ENCODE results near the gene TMEM266. TPM values are rescaled to one million over a fixed set of nuclear protein-coding genes. Genes with fewer than 3 reads are reported as not detected.

TMEM266 gene
- total and polyA plus RNA-seq, 2 of the 4 experiments (the other 2 are of a cell fraction): not detected

GRCh38 chr15:76234337-76234889, 174.6 kb downstream of the TMEM266 start:
- Histone ChIP-seq H3K27me3 (ENCODE audit: control insufficient read depth, insufficient read depth, low read length) (no peaks in the 10 kb centered on the region), H4K91ac (ENCODE audit: insufficient read depth, low read depth, low read length) (no peak overlapping the region), H2AK5ac (ENCODE audit: low read depth, low read length) (no peak overlapping the region), H3K79me1 (ENCODE audit: low read depth in 1 of 2, low read length in 2 of 2) (peaks cover 13 to 25% of the 10 kb centered on the region in 2 experiments; a peak in 3 of 4 replicates), H3K9ac (ENCODE audit: low read depth, low read length) (no peak overlapping the region), H2AFZ (replicated peaks; ENCODE audit: low read length, poor library complexity) (no peak overlapping the region), H3K36me3 (ENCODE audit: control insufficient read depth, insufficient read depth, low read length) (peaks cover 6% of the 10 kb centered on the region; the same call in 1 of the 2 replicates), H2AK9ac (replicated peaks; ENCODE audit: low read depth, low read length, poor library complexity) (no peak overlapping the region), H2BK15ac (ENCODE audit: low read depth, low read length) (no peak overlapping the region), H3K9me3 (ENCODE audit: control insufficient read depth, insufficient read depth, low read length) (no peaks in the 10 kb centered on the region), H3K9me1 (ENCODE audit: insufficient read depth, low read length) (no peaks in the 10 kb centered on the region), H4K5ac (ENCODE audit: low read depth, low read length) (no peak overlapping the region), H3K56ac (ENCODE audit: extremely low read depth, insufficient read depth, low read length) (no peak overlapping the region), H3K18ac (ENCODE audit: low read depth, low read length) (no peak overlapping the region), H4K20me1 (ENCODE audit: insufficient read depth, low read length) (peaks cover 3% of the 10 kb centered on the region; the same call in 1 of the 2 replicates), H3K27ac (ENCODE audit: insufficient read depth, low read length) (no peak overlapping the region), H3K4ac (ENCODE audit: low read depth, low read length) (no peak overlapping the region), H4K8ac (ENCODE audit: low read depth in 2 of 2, low read length in 2 of 2) (no peak overlapping the region), H3K14ac (replicated peaks; ENCODE audit: low read depth, low read length) (no peak overlapping the region), H2BK5ac (ENCODE audit: low read depth, low read length, poor library complexity, severe bottlenecking) (no peak overlapping the region), H3K4me2 (ENCODE audit: low read depth, low read length) (no peak overlapping the region), H3K23ac (ENCODE audit: low read depth, low read length) (no peak overlapping the region), H3K4me3 (ENCODE audit: insufficient read depth, low read depth, low read length) (no peak overlapping the region), H2BK120ac (ENCODE audit: low read depth, low read length) (no peak overlapping the region), H2BK20ac (ENCODE audit: low read depth, low read length) (no peak overlapping the region), H3K4me1 (ENCODE audit: control insufficient read depth, insufficient read depth, low read length) (no peaks in the 10 kb centered on the region; the same call in 1 of the 2 replicates)
- dilution Hi-C loops (cut with HindIII; ENCODE audit: low sequenced_read_pairs, unreplicated experiment): no loop called here
- TF ChIP-seq CEBPB (IDR thresholded peaks at IDR 0.05; ENCODE audit: low read depth, low read length): no peak
- no peak for TF ChIP-seq RFX5 (IDR thresholded peaks at IDR 0.05; ENCODE audit: low read depth, low read length)
- no peak for TF ChIP-seq FOS (IDR thresholded peaks at IDR 0.05; ENCODE audit: low read depth, low read length)
- TF ChIP-seq NFE2L2 (IDR thresholded peaks at IDR 0.05; ENCODE audit: low read depth, low read length): no peak
- TF ChIP-seq ELK1 (IDR thresholded peaks at IDR 0.05; ENCODE audit: borderline replicate concordance, low read depth, low read length): no peak
- TF ChIP-seq RCOR1 (IDR thresholded peaks at IDR 0.05; ENCODE audit: insufficient replicate concordance, low read length): no peak
- no peak for TF ChIP-seq CTCF (conservative IDR thresholded peaks at IDR 0.05; ENCODE audit: low read depth, low read length)
- no peak for TF ChIP-seq POLR2A (IDR thresholded peaks at IDR 0.05; ENCODE audit: low read depth, low read length)
- no peak for TF ChIP-seq MAFK (IDR thresholded peaks at IDR 0.05; ENCODE audit: low read depth, low read length)
- TF ChIP-seq CHD1 (IDR thresholded peaks at IDR 0.05; ENCODE audit: low read depth, low read length): no peak
- TF ChIP-seq RAD21 (IDR thresholded peaks at IDR 0.05; ENCODE audit: low read length): no peak
- TF ChIP-seq BHLHE40 (IDR thresholded peaks at IDR 0.05; ENCODE audit: low read depth, low read length): no peak
- TF ChIP-seq SMC3 (IDR thresholded peaks at IDR 0.05; ENCODE audit: low read depth, low read length): no peak
- TF ChIP-seq MAZ (IDR thresholded peaks at IDR 0.05; ENCODE audit: borderline replicate concordance, low read depth, low read length): no peak
- no peak for TF ChIP-seq USF2 (IDR thresholded peaks at IDR 0.05; ENCODE audit: low read depth, low read length)
- TF ChIP-seq MXI1 (IDR thresholded peaks at IDR 0.05; ENCODE audit: borderline replicate concordance, low read depth, low read length): no peak
- CTCF ChIA-PET: interaction anchor here (1.3 kb wide), 2 partner anchors 8 to 17 kb away, joined by 3 to 4 read pairs; no protein-coding TSS in a partner anchor
- BruUV-seq (replicated peaks): no TSS peak
- in situ Hi-C loops (cut with MboI; ENCODE audit: low sequenced_read_pairs): loop anchor here (10.0 kb wide), 1 partner anchor 630 kb away; no protein-coding TSS in a partner anchor
- no peak for ATAC-seq (ENCODE audit: low read depth)
- 83% methylated on average over 2 of the region's 4 CpGs; no CpG with 5 or more reads in 1 of the 2 experiments for WGBS, 2 experiments (ENCODE audit: extremely low coverage in 2 of 2, insufficient read length in 1 of 2)
- no peak for DNase-seq
- intact Hi-C loops (cut with micrococcal nuclease): no loop called here
- POLR2A ChIA-PET (ENCODE audit: unreplicated experiment): no interaction called here
